GM23338 (cell line): ENCODE results near the gene NTRK1. TPM values are rescaled to one million over a fixed set of nuclear protein-coding genes. Genes with fewer than 3 reads are reported as not detected.

Experiments used
- ATAC-seq: fragments of 200-7000 bp; cut with Tn5 transposase; 3 replicates; pipeline ENCODE4 v1.9.1; 2020
- DNase-seq: peaks from one replicate; pipeline ENCODE4 v3.0.0-alpha.2; 2015; ENCODE audit warnings: low spot score
- H2AFZ ChIP-seq: fragments of 200-600 bp; sonication (generic); 2 replicates; pipeline ENCODE4 v1.8.0; 2016; ENCODE audit warnings: antibody characterized with exemption, mild to moderate bottlenecking, moderate library complexity
- H3F3A ChIP-seq: fragments of 200-600 bp; sonication (generic); replicated peaks from 2 replicates; pipeline ENCODE4 v1.8.0; 2017; ENCODE audit warnings: antibody characterized with exemption, mixed run types, low read depth
- H3K27ac ChIP-seq: fragments of 200-600 bp; sonication (generic); 2 replicates; pipeline ENCODE4 v1.6.1; 2016; ENCODE audit warnings: low read depth
- H3K27me3 ChIP-seq: fragments of 200-600 bp; sonication (generic); 2 replicates; pipeline ENCODE4 v1.8.0; 2016; ENCODE audit warnings: mild to moderate bottlenecking, mixed run types, moderate library complexity; ENCODE audit not compliant: insufficient read depth
- H3K36me3 ChIP-seq: fragments of 200-600 bp; sonication (generic); 2 replicates; pipeline ENCODE4 v1.8.0; 2016; ENCODE audit warnings: mild to moderate bottlenecking; ENCODE audit not compliant: insufficient read depth
- H3K4me1 ChIP-seq: fragments of 200-600 bp; sonication (generic); 2 replicates; pipeline ENCODE4 v1.8.0; 2016; ENCODE audit warnings: mild to moderate bottlenecking, moderate library complexity; ENCODE audit not compliant: insufficient read depth
- H3K4me2 ChIP-seq: fragments of 200-600 bp; sonication (generic); 2 replicates; pipeline ENCODE4 v1.7.1; 2017; ENCODE audit warnings: mixed run types
- H3K4me3 ChIP-seq: fragments of 200-600 bp; sonication (generic); 2 replicates; pipeline ENCODE4 v1.6.1; 2016; ENCODE audit warnings: mixed run types
- H3K79me2 ChIP-seq: fragments of 200-600 bp; sonication (generic); replicated peaks from 2 replicates; pipeline ENCODE4 v1.8.0; 2017; ENCODE audit warnings: mild to moderate bottlenecking; ENCODE audit not compliant: insufficient read depth
- H3K9me2 ChIP-seq: fragments of 200-600 bp; sonication (generic); 2 replicates; pipeline ENCODE4 v1.8.0; 2017; ENCODE audit not compliant: insufficient read depth
- H4K20me1 ChIP-seq: fragments of 200-600 bp; sonication (generic); replicated peaks from 2 replicates; pipeline ENCODE4 v1.8.0; 2017; ENCODE audit warnings: mild to moderate bottlenecking; ENCODE audit not compliant: insufficient read depth
- H3K27ac Mint-ChIP-seq: 2 replicates; pipeline ENCODE4 v1.8.0; 2020; ENCODE audit warnings: inconsistent platforms, mild to moderate bottlenecking, moderate library complexity, mixed read lengths
- H3K27me3 Mint-ChIP-seq: 3 replicates; pipeline ENCODE4 v1.8.0; 2022; ENCODE audit warnings: low read depth, mild to moderate bottlenecking, moderate library complexity, mixed read lengths, inconsistent platforms; ENCODE audit not compliant: insufficient read depth, poor library complexity
- H3K36me3 Mint-ChIP-seq: 3 replicates; pipeline ENCODE4 v1.8.0; 2021; ENCODE audit warnings: low read depth, mild to moderate bottlenecking, inconsistent platforms, moderate library complexity, mixed read lengths
- H3K4me1 Mint-ChIP-seq: 3 replicates; pipeline ENCODE4 v1.8.0; 2020; ENCODE audit warnings: mild to moderate bottlenecking, inconsistent platforms, mixed read lengths
- H3K4me3 Mint-ChIP-seq: 3 replicates; pipeline ENCODE4 v1.8.0; 2021; ENCODE audit warnings: moderate library complexity, mild to moderate bottlenecking, inconsistent platforms, mixed read lengths
- H3K9me3 Mint-ChIP-seq: 3 replicates; pipeline ENCODE4 v1.8.0; 2020; ENCODE audit warnings: moderate library complexity, mild to moderate bottlenecking, inconsistent platforms, mixed read lengths
- CREB1 ChIP-seq: fragments of 250-450 bp; sonication (Bioruptor Pico); IDR thresholded peaks from 2 replicates; pipeline ENCODE4 v1.5.0; 2020; ENCODE audit warnings: low read depth, mild to moderate bottlenecking, moderate library complexity
- EZH2 ChIP-seq: fragments of 200-600 bp; sonication (generic); IDR thresholded peaks from one replicate; pipeline ENCODE4 v1.8.0; 2017; ENCODE audit warnings: antibody characterized with exemption, mild to moderate bottlenecking, low read depth; ENCODE audit not compliant: unreplicated experiment
- EZH2phosphoT487 ChIP-seq: fragments of 200-600 bp; sonication (generic); IDR thresholded peaks from one replicate; pipeline ENCODE4 v1.8.1; 2018; ENCODE audit warnings: antibody characterized with exemption; ENCODE audit not compliant: unreplicated experiment
- JUNB ChIP-seq: IDR thresholded peaks from one replicate; pipeline ENCODE4 v1.6.1; 2016; ENCODE audit warnings: antibody characterized with exemption; ENCODE audit not compliant: unreplicated experiment
- NANOG ChIP-seq: IDR thresholded peaks from 2 replicates; pipeline ENCODE4 v1.6.1; 2016; ENCODE audit warnings: antibody characterized with exemption, borderline replicate concordance
- POLR2AphosphoS5 ChIP-seq: IDR thresholded peaks from 2 replicates; pipeline ENCODE4 v1.6.1; 2016; ENCODE audit warnings: antibody characterized with exemption, low read depth
- STAT1 ChIP-seq: IDR thresholded peaks from one replicate; pipeline ENCODE4 v1.6.1; 2016; ENCODE audit warnings: antibody characterized with exemption; ENCODE audit not compliant: unreplicated experiment
- ZNF114 ChIP-seq: fragments of 250-450 bp; sonication (Bioruptor Pico); IDR thresholded peaks from 2 replicates; pipeline ENCODE4 v1.5.0; 2020; ENCODE audit warnings: mild to moderate bottlenecking, moderate library complexity
- ZNF331 ChIP-seq: fragments of 250-450 bp; sonication (Bioruptor Pico); IDR thresholded peaks from 2 replicates; pipeline ENCODE4 v1.5.0; 2020; ENCODE audit warnings: low read depth, mild to moderate bottlenecking, moderate library complexity
- polyA plus RNA-seq: library from polyadenylated mRNA; unstranded; fragments of >200 nt; fragmentation: Nextera tagmentation; extraction: Ambion mirVana; gene quantifications from 2 replicates; pipeline ENCODE4 v1.2.1, GENCODE V29; 2016
- total RNA-seq: library from RNA; depleted of rRNA; stranded (reverse); fragments of >200 nt; shearing (Covaris generic); gene quantifications from 2 replicates; pipeline ENCODE4 v1.2.3, GENCODE V29; 2014
- TF ChIP-seq, protein P1 (sequence below): IDR thresholded peaks from 2 replicates; pipeline ENCODE4 v1.6.1; 2016; ENCODE audit warnings: antibody characterized with exemption
- TF ChIP-seq, protein P2 (sequence below), 2 experiments: fragments of 200-600 bp in 1 of 2; sonication (generic) in 1 of 2; conservative IDR thresholded peaks; 2 replicates each; pipeline versions ENCODE4 v1.5.1 to v1.6.1; 2016 to 2017; ENCODE audit warnings: antibody characterized with exemption in 2 of 2, low read depth in 2 of 2, mild to moderate bottlenecking in 2 of 2, moderate library complexity in 1 of 2
- TF ChIP-seq, protein P3 (sequence below): fragments of 250-450 bp; sonication (Bioruptor Pico); IDR thresholded peaks from 2 replicates; pipeline ENCODE4 v1.5.0; 2020; ENCODE audit warnings: mild to moderate bottlenecking, moderate library complexity
- TF ChIP-seq, protein P4 (sequence below): IDR thresholded peaks from one replicate; pipeline ENCODE4 v1.6.1; 2018; ENCODE audit warnings: antibody characterized with exemption; ENCODE audit not compliant: unreplicated experiment

NTRK1 gene
- total and polyA plus RNA-seq, 2 experiments from 2014 or later: 0.42 to 0.45 TPM

DNA sequence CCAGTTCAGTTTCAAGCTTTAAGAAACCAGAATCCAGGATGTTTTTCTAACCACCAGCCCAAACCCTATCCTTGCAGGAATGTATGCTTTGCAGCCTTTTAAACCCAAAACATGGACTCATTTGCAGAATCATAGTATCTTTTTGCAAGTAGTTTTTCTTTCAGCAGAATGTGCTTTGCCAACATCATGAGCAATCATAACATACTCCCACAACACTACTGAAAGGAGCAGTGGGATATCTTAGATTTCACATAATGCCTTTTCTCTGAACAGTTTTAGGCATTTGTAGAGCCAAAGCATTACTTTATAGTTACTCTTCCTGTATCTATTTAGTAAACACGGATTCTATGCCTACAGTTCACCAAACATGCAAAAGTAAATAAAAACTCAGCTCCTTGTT is 34.0 kb upstream of the NTRK1 start:
- Histone ChIP-seq H3K36me3 (no peaks in the 10 kb centered on the region), H3K4me1 (no peaks in the 10 kb centered on the region), H3K27ac (no peak overlapping the region), H3K27me3 (peaks cover 6% of the 10 kb centered on the region; the same call in 1 of the 2 replicates), H4K20me1 (no peaks in the 10 kb centered on the region), H3K4me3 (no peak overlapping the region), H3F3A (no peaks in the 10 kb centered on the region), H3K4me2 (no peak overlapping the region), H3K9me2 (no peaks in the 10 kb centered on the region), H3K79me2 (no peaks in the 10 kb centered on the region), H2AFZ (no peak overlapping the region)
- no peak for DNase-seq
- no peak overlapping the region for H3K4me3 Mint-ChIP-seq
- H3K4me1 Mint-ChIP-seq: no peaks in the 10 kb centered on the region
- no peak for ATAC-seq
- H3K9me3 Mint-ChIP-seq: no peaks in the 10 kb centered on the region
- TF ChIP-seq STAT1 (no peak), POLR2AphosphoS5 (no peak), ZNF114 (CRISPR knock-in tag) (no peak), EZH2 (no peak), JUNB (no peak), CREB1 (CRISPR knock-in tag) (no peak), ZNF331 (CRISPR knock-in tag) (no peak), EZH2phosphoT487 (no peak), NANOG (no peak)
- TF ChIP-seq, protein P1, sequence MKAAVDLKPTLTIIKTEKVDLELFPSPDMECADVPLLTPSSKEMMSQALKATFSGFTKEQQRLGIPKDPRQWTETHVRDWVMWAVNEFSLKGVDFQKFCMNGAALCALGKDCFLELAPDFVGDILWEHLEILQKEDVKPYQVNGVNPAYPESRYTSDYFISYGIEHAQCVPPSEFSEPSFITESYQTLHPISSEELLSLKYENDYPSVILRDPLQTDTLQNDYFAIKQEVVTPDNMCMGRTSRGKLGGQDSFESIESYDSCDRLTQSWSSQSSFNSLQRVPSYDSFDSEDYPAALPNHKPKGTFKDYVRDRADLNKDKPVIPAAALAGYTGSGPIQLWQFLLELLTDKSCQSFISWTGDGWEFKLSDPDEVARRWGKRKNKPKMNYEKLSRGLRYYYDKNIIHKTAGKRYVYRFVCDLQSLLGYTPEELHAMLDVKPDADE: no peak
- TF ChIP-seq, protein P2, sequence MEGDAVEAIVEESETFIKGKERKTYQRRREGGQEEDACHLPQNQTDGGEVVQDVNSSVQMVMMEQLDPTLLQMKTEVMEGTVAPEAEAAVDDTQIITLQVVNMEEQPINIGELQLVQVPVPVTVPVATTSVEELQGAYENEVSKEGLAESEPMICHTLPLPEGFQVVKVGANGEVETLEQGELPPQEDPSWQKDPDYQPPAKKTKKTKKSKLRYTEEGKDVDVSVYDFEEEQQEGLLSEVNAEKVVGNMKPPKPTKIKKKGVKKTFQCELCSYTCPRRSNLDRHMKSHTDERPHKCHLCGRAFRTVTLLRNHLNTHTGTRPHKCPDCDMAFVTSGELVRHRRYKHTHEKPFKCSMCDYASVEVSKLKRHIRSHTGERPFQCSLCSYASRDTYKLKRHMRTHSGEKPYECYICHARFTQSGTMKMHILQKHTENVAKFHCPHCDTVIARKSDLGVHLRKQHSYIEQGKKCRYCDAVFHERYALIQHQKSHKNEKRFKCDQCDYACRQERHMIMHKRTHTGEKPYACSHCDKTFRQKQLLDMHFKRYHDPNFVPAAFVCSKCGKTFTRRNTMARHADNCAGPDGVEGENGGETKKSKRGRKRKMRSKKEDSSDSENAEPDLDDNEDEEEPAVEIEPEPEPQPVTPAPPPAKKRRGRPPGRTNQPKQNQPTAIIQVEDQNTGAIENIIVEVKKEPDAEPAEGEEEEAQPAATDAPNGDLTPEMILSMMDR (conservative IDR thresholded peaks at IDR 0.05; ENCODE audit: low read depth in 2 of 2): no peak
- TF ChIP-seq, protein P3, sequence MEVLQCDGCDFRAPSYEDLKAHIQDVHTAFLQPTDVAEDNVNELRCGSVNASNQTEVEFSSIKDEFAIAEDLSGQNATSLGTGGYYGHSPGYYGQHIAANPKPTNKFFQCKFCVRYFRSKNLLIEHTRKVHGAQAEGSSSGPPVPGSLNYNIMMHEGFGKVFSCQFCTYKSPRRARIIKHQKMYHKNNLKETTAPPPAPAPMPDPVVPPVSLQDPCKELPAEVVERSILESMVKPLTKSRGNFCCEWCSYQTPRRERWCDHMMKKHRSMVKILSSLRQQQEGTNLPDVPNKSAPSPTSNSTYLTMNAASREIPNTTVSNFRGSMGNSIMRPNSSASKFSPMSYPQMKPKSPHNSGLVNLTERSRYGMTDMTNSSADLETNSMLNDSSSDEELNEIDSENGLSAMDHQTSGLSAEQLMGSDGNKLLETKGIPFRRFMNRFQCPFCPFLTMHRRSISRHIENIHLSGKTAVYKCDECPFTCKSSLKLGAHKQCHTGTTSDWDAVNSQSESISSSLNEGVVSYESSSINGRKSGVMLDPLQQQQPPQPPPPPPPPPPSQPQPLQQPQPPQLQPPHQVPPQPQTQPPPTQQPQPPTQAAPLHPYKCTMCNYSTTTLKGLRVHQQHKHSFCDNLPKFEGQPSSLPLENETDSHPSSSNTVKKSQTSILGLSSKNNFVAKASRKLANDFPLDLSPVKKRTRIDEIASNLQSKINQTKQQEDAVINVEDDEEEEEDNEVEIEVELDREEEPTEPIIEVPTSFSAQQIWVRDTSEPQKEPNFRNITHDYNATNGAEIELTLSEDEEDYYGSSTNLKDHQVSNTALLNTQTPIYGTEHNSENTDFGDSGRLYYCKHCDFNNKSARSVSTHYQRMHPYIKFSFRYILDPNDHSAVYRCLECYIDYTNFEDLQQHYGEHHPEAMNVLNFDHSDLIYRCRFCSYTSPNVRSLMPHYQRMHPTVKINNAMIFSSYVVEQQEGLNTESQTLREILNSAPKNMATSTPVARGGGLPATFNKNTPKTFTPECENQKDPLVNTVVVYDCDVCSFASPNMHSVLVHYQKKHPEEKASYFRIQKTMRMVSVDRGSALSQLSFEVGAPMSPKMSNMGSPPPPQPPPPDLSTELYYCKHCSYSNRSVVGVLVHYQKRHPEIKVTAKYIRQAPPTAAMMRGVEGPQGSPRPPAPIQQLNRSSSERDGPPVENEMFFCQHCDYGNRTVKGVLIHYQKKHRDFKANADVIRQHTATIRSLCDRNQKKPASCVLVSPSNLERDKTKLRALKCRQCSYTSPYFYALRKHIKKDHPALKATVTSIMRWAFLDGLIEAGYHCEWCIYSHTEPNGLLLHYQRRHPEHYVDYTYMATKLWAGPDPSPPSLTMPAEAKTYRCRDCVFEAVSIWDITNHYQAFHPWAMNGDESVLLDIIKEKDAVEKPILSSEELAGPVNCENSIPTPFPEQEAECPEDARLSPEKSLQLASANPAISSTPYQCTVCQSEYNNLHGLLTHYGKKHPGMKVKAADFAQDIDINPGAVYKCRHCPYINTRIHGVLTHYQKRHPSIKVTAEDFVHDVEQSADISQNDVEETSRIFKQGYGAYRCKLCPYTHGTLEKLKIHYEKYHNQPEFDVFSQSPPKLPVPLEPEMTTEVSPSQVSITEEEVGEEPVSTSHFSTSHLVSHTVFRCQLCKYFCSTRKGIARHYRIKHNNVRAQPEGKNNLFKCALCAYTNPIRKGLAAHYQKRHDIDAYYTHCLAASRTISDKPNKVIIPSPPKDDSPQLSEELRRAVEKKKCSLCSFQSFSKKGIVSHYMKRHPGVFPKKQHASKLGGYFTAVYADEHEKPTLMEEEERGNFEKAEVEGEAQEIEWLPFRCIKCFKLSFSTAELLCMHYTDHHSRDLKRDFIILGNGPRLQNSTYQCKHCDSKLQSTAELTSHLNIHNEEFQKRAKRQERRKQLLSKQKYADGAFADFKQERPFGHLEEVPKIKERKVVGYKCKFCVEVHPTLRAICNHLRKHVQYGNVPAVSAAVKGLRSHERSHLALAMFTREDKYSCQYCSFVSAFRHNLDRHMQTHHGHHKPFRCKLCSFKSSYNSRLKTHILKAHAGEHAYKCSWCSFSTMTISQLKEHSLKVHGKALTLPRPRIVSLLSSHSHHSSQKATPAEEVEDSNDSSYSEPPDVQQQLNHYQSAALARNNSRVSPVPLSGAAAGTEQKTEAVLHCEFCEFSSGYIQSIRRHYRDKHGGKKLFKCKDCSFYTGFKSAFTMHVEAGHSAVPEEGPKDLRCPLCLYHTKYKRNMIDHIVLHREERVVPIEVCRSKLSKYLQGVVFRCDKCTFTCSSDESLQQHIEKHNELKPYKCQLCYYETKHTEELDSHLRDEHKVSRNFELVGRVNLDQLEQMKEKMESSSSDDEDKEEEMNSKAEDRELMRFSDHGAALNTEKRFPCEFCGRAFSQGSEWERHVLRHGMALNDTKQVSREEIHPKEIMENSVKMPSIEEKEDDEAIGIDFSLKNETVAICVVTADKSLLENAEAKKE: no peak
- TF ChIP-seq, protein P4, sequence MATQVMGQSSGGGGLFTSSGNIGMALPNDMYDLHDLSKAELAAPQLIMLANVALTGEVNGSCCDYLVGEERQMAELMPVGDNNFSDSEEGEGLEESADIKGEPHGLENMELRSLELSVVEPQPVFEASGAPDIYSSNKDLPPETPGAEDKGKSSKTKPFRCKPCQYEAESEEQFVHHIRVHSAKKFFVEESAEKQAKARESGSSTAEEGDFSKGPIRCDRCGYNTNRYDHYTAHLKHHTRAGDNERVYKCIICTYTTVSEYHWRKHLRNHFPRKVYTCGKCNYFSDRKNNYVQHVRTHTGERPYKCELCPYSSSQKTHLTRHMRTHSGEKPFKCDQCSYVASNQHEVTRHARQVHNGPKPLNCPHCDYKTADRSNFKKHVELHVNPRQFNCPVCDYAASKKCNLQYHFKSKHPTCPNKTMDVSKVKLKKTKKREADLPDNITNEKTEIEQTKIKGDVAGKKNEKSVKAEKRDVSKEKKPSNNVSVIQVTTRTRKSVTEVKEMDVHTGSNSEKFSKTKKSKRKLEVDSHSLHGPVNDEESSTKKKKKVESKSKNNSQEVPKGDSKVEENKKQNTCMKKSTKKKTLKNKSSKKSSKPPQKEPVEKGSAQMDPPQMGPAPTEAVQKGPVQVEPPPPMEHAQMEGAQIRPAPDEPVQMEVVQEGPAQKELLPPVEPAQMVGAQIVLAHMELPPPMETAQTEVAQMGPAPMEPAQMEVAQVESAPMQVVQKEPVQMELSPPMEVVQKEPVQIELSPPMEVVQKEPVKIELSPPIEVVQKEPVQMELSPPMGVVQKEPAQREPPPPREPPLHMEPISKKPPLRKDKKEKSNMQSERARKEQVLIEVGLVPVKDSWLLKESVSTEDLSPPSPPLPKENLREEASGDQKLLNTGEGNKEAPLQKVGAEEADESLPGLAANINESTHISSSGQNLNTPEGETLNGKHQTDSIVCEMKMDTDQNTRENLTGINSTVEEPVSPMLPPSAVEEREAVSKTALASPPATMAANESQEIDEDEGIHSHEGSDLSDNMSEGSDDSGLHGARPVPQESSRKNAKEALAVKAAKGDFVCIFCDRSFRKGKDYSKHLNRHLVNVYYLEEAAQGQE: no peak
- no peaks in the 10 kb centered on the region for H3K36me3 Mint-ChIP-seq
- H3K27ac Mint-ChIP-seq: no peak overlapping the region
- peaks cover 5% of the 10 kb centered on the region for H3K27me3 Mint-ChIP-seq
